Neural cell (in vitro differentiated cells): ENCODE data around the gene FUCA2. TPM values are rescaled to one million over a fixed set of nuclear protein-coding genes. Genes with fewer than 3 reads are reported as not detected.

Experiments used
- H2AFZ ChIP-seq: fragments of 200-600, 300-800 bp; sonication (generic), shearing (Covaris generic); 2 replicates; pipeline ENCODE4 v1.6.0; 2014; ENCODE audit warnings: low read depth, mild to moderate bottlenecking, antibody characterized with exemption, low read length, moderate library complexity
- H3F3A ChIP-seq: fragments of 200-600 bp; shearing (Covaris generic); 2 replicates; pipeline ENCODE4 v1.6.1; 2016; ENCODE audit warnings: mild to moderate bottlenecking, moderate library complexity, mixed read lengths, antibody characterized with exemption, low read length; ENCODE audit not compliant: insufficient read depth, poor library complexity, severe bottlenecking
- H3K27ac ChIP-seq: fragments of 200-600, 300-800 bp; sonication (generic), shearing (Covaris generic); 2 replicates; pipeline ENCODE4 v1.5.1; 2014; ENCODE audit warnings: mild to moderate bottlenecking, low read length, moderate library complexity
- H3K27me3 ChIP-seq: fragments of 300-800, 200-600 bp; sonication (generic), shearing (Covaris generic); 2 replicates; pipeline ENCODE4 v1.6.0; 2014; ENCODE audit warnings: mild to moderate bottlenecking, low read depth, low read length, moderate library complexity; ENCODE audit not compliant: insufficient read depth
- H3K36me3 ChIP-seq: fragments of 300-800, 200-600 bp; sonication (generic), shearing (Covaris generic); 2 replicates; pipeline ENCODE4 v1.5.1; 2014; ENCODE audit warnings: mild to moderate bottlenecking, antibody characterized with exemption, low read length, moderate library complexity; ENCODE audit not compliant: insufficient read depth
- H3K4me2 ChIP-seq: fragments of 300-800, 200-600 bp; sonication (generic), shearing (Covaris generic); 2 replicates; pipeline ENCODE4 v1.6.0; 2014; ENCODE audit warnings: mild to moderate bottlenecking, low read length
- H3K4me3 ChIP-seq: fragments of 300-800, 200-600 bp; sonication (generic), shearing (Covaris generic); 2 replicates; pipeline ENCODE4 v1.5.1; 2014; ENCODE audit warnings: mild to moderate bottlenecking, low read length, moderate library complexity
- H3K79me2 ChIP-seq: fragments of 200-600 bp; shearing (Covaris generic); replicated peaks from 2 replicates; pipeline ENCODE4 v1.6.0; 2014; ENCODE audit warnings: mild to moderate bottlenecking, low read length, moderate library complexity; ENCODE audit not compliant: insufficient read depth
- H3K9ac ChIP-seq: fragments of 300-800, 200-600 bp; sonication (generic), shearing (Covaris generic); 2 replicates; pipeline ENCODE4 v1.6.1; 2016; ENCODE audit warnings: mild to moderate bottlenecking, low read length, mixed read lengths
- H3K9me2 ChIP-seq: fragments of 200-600 bp; shearing (Covaris generic); 2 replicates; pipeline ENCODE4 v1.6.1; 2016; ENCODE audit warnings: mild to moderate bottlenecking, low read length, mixed read lengths; ENCODE audit not compliant: insufficient read depth
- H3K9me3 ChIP-seq: fragments of 200-600, 300-800 bp; sonication (generic), shearing (Covaris generic); 2 replicates; pipeline ENCODE4 v1.6.1; 2016; ENCODE audit warnings: mild to moderate bottlenecking, mixed run types, low read length, moderate library complexity, mixed read lengths
- H4K20me1 ChIP-seq: fragments of 200-600 bp; shearing (Covaris generic); 2 replicates; pipeline ENCODE4 v1.6.1; 2016; ENCODE audit warnings: mild to moderate bottlenecking, mixed run types; ENCODE audit not compliant: insufficient read depth
- CTCF ChIP-seq: fragments of 450-650 bp; IDR thresholded peaks from 2 replicates; pipeline ENCODE4 v1.5.1; 2014; ENCODE audit warnings: antibody characterized with exemption, mild to moderate bottlenecking, moderate library complexity; ENCODE audit not compliant: poor library complexity, severe bottlenecking
- EP300 ChIP-seq: fragments of 450-650 bp; conservative IDR thresholded peaks from 2 replicates; pipeline ENCODE4 v1.6.1; 2014; ENCODE audit warnings: antibody characterized with exemption, mild to moderate bottlenecking, moderate library complexity; ENCODE audit not compliant: poor library complexity, severe bottlenecking
- EZH2 ChIP-seq: fragments of 200-600, 300-800 bp; shearing (Covaris generic), sonication (generic); IDR thresholded peaks from 2 replicates; pipeline ENCODE4 v1.6.1; 2014; ENCODE audit warnings: antibody characterized with exemption, low read length, borderline replicate concordance, mild to moderate bottlenecking; ENCODE audit not compliant: insufficient read depth, poor library complexity, severe bottlenecking
- MXI1 ChIP-seq: fragments of 450-650 bp; conservative IDR thresholded peaks from 2 replicates; pipeline ENCODE4 v1.6.1; 2014; ENCODE audit warnings: antibody characterized with exemption, mild to moderate bottlenecking; ENCODE audit not compliant: poor library complexity, severe bottlenecking
- POLR2AphosphoS5 ChIP-seq: IDR thresholded peaks from 2 replicates; pipeline ENCODE4 v1.6.1; 2012
- RAD21 ChIP-seq: fragments of 450-650 bp; conservative IDR thresholded peaks from 2 replicates; pipeline ENCODE4 v1.6.1; 2014; ENCODE audit warnings: antibody characterized with exemption, mild to moderate bottlenecking, moderate library complexity
- SMC3 ChIP-seq: fragments of 450-650 bp; conservative IDR thresholded peaks from 2 replicates; pipeline ENCODE4 v1.6.1; 2014; ENCODE audit warnings: antibody characterized with exemption, mild to moderate bottlenecking, moderate library complexity; ENCODE audit not compliant: poor library complexity
- TAF1 ChIP-seq: IDR thresholded peaks from 2 replicates; pipeline ENCODE4 v1.6.1; 2012; ENCODE audit warnings: low read depth
- polyA plus RNA-seq: library from polyadenylated mRNA; depleted of rRNA; stranded (reverse); fragments of >200 nt; gene quantifications from 2 replicates; pipeline ENCODE4 v1.2.3, GENCODE V29; 2014
- TF ChIP-seq, protein P1 (sequence below): IDR thresholded peaks from 2 replicates; pipeline ENCODE4 v1.6.1; 2012; ENCODE audit warnings: borderline replicate concordance

FUCA2 gene
- polyA plus RNA-seq, 1 donor from 2014 or later: 6.0 TPM

GRCh38 chr6:143553337-143553736, 41.8 kb upstream of the FUCA2 start:
- no peaks in the 10 kb centered on the region for H3K9me2 ChIP-seq
- H2AFZ ChIP-seq: no peak overlapping the region
- H3K4me2 ChIP-seq: no peak overlapping the region
- H3K9me3 ChIP-seq: no peaks in the 10 kb centered on the region
- H3K36me3 ChIP-seq: no peaks in the 10 kb centered on the region
- TF ChIP-seq EP300 (no peak), CTCF (no peak), TAF1 (no peak), EZH2 (no peak)
- no peaks in the 10 kb centered on the region for H3K79me2 ChIP-seq
- no peak overlapping the region for H3K4me3 ChIP-seq
- H3K27ac ChIP-seq: no peak overlapping the region
- no peaks in the 10 kb centered on the region for H4K20me1 ChIP-seq
- no peak overlapping the region for H3K9ac ChIP-seq
- no peaks in the 10 kb centered on the region for H3F3A ChIP-seq
- no peaks in the 10 kb centered on the region for H3K27me3 ChIP-seq

- Histone ChIP-seq H4K20me1 (no peaks in the 10 kb centered on the region), H3K36me3 (no peaks in the 10 kb centered on the region), H3K27me3 (no peaks in the 10 kb centered on the region), H3K9me3 (no peaks in the 10 kb centered on the region), H3K9ac (no peak overlapping the region), H3F3A (no peaks in the 10 kb centered on the region), H3K9me2 (no peaks in the 10 kb centered on the region), H3K4me2 (no peak overlapping the region), H3K79me2 (no peaks in the 10 kb centered on the region), H3K27ac (no peak overlapping the region), H3K4me3 (no peak overlapping the region), H2AFZ (no peak overlapping the region)
- TF ChIP-seq SMC3 (no peak), MXI1 (no peak), RAD21 (no peak), EZH2 (no peak), TAF1 (no peak), EP300 (no peak), POLR2AphosphoS5 (no peak), CTCF (no peak)
- TF ChIP-seq, protein P1, sequence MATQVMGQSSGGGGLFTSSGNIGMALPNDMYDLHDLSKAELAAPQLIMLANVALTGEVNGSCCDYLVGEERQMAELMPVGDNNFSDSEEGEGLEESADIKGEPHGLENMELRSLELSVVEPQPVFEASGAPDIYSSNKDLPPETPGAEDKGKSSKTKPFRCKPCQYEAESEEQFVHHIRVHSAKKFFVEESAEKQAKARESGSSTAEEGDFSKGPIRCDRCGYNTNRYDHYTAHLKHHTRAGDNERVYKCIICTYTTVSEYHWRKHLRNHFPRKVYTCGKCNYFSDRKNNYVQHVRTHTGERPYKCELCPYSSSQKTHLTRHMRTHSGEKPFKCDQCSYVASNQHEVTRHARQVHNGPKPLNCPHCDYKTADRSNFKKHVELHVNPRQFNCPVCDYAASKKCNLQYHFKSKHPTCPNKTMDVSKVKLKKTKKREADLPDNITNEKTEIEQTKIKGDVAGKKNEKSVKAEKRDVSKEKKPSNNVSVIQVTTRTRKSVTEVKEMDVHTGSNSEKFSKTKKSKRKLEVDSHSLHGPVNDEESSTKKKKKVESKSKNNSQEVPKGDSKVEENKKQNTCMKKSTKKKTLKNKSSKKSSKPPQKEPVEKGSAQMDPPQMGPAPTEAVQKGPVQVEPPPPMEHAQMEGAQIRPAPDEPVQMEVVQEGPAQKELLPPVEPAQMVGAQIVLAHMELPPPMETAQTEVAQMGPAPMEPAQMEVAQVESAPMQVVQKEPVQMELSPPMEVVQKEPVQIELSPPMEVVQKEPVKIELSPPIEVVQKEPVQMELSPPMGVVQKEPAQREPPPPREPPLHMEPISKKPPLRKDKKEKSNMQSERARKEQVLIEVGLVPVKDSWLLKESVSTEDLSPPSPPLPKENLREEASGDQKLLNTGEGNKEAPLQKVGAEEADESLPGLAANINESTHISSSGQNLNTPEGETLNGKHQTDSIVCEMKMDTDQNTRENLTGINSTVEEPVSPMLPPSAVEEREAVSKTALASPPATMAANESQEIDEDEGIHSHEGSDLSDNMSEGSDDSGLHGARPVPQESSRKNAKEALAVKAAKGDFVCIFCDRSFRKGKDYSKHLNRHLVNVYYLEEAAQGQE: no peak
Measured at GRCh38 chr6:143549949-143550268, 38.4 kb upstream of the FUCA2 start.
